GM19043 (cell line): ENCODE measurements around the gene BHLHE40.
"Not testable (repeated sequence)": the region's sequence is repeated elsewhere in the genome, so short reads cannot be mapped to it uniquely, and the experiment has no call there.

Experiments used
- ATAC-seq: cut with Tn5 transposase; IDR thresholded peaks from one replicate; pipeline ENCODE4 v1.9.1; 2021; ENCODE audit warnings: low read depth; ENCODE audit not compliant: unreplicated experiment

BHLHE40 gene

DNA sequence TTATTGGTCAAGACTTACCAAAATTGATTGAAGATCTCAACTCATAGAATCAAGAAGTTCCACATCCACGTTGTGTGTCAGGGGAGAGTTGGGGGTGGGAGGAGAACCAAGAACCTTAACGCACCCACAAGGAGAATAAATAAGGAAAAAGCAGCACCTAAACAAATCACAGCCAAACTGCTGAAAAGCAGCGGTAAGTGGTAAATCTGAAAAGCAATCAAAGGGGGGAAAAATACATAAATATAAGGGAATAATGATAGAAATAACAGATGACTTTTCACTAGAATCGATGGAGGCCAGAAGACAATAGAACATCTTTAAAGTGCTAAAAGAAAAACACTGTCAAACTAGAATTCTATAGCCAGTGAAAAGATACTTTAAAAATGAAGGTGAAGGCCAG lies 20.1 kb upstream of the BHLHE40 start:
- ATAC-seq = no peak

DNA sequence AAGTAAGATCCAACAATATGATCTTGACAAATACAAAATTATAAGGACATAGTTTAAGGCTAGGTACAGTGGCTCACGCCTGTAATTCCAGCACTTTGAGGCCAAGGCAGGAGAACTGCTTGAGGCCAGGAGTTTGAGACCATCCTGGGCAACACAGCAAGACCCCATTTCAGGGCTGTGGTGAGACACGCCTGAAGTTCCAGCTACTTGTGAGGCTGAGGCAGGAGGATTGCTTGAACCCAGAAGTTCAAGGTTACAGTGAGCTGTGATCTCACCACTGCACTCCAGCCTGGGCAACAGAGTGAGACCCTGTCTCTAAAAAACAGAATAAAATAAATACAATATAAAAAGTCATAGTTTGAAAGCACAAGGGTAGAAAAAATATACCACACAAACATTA lies 17.4 kb upstream of the BHLHE40 start:
- not testable (repeated sequence) for ATAC-seq

DNA sequence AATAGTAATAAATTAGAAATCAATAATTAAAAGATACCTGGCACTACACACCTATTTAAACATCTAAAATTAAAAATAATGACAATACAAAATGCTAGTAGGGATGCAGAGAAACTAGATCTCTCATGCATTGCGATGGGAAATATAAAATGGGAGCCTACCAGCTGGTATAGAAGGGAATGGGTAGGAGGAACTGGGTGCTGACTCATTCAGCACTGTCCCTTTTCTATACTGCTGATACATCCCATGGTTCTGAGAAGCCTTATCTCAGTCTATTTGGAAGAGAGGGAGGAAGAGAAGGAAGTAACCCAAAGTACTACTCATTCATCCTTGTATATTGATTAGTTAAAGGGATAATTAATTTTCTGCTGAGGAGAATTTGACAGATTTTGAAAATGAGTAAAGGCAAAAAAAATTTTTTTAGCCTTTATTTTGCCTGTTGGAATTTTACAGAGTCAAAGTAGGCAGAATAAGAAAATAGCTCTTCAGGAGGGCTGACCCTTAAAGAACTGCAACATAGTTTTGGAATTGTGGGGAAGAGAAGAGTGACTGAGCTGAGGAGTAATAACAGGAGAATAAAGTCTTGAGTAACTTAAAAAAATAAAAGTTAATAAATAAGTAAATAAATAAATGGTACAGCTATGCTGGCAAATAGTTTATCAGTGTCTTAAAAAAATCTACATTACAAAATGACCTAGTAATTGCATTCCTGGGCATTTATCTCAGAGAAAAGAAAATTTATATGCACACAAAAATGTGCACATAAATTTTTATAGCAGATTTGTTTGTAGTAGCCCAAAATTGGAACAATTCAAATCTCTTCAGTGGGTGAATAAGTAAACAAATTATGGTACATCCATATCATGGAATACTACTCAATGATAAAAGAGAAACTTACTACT lies 15.3 kb upstream of the BHLHE40 start:
- ATAC-seq = no peak

DNA sequence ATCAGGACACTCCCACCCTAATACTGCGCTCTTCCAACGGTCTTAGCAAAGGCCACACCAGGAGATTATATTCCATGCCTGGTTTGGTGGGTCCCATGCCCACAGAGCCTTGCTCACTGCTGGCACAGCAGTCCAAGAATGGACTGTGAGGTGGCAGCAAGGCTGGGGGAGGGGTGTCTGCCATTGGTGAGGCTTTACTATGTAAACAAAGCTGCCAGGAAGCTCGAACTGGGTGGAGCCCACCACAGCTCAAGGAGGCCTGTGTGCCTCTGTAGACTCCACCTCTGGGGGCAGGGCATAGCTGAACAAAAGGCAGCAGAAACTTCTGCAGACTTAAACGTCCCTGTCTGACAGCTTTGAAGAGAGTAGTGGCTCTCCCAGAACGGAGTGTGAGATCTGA lies 13.2 kb upstream of the BHLHE40 start:
- ATAC-seq = not testable (repeated sequence)

DNA sequence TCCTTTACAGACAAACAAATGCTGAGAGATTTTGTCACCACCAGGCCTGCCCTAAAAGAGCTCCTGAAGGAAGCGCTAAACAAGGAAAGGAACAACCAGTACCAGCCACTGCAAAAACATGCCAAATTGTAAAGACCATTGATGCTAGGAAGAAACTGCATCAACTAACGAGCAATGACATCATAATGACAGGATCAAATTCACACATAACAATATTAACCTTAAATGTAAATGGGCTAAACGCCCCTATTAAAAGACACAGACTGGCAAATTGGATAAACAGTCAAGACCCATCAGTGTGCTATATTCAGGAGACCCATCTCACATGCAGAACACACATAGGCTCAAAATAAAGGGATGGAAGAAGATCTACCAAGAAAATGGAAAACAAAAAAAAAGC lies 11.6 kb upstream of the BHLHE40 start:
- ATAC-seq = not testable (repeated sequence)

DNA sequence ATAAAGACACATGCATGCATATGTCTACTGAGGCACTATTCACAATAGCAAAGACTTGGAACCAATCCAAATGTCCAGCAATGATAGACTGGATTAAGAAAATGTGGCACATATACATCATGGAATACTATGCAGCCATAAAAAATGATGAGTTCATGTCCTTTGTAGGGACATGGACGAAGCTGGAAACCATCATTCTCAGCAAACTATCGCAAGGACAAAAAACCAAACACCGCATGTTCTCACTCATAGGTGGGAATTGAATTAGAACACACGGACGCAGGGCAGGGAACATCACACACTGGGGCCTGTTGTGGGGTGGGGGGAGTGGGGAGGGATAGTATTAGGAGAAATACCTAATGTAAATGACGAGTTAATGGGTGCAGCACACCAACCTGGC lies 7.8 kb upstream of the BHLHE40 start:
- not testable (repeated sequence) for ATAC-seq

DNA sequence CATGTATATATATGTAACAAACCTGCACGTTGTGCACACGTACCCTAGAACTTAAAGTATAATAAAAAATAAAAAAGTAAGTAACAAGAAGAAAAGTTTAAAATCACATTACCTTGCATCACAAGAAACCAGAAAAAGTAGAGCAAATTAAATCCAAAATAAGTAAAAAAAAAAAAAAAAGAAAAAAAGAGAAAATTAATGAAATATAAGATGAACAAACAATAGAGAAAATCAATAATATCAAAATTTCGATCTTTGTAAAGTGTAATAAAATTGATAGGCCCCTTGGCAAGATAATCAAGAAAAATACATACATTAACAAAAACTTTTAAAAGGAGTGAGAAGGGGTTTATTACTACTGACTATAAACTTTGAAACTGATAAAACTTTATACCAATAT lies 7.4 kb upstream of the BHLHE40 start:
- ATAC-seq = no peak

DNA sequence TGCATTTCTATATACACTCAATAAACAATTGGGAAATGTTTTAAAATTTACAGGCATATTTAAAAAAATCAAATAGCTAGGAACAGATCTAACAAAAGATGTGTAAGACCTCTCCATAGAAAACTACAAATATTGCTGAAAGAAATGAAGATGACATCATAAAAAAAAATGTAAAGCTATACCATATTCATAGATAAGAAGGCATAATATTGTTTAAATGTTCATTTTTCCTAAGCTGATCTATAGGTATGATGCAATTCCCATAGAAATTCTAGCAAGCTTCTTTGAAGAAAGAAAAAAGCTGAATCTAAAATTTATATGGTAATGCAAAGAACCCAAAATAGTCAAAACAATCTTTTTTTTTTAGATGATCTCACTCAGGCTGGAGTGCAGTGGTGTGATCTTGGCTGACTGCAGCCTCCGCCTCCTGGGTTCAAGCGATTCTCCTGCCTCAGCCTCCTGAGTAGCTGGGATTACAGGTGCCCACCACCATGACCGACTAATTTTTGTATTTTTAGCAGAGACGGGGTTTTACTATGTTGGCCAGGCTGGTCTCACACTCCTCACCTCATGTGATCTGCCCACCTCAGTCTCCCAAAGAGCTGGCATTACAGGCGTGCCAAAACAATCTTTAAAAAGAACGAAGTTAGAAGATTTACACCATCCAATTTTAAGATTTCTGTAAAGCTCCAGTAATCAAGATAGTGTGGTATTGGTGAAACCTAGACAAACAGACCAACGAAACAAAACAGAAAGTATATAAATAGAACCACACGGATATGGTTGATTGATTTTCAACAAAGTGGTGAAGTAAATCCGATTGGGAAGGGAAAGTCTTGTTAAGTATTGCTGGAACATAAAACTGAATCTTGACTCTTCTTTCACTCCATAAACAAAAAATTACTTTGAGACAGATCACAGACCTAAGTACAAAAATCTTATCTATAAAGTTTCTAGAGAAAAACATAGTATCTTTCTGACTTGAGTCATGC lies 6.3 kb upstream of the BHLHE40 start:
- peak; percentile 28 for ATAC-seq

DNA sequence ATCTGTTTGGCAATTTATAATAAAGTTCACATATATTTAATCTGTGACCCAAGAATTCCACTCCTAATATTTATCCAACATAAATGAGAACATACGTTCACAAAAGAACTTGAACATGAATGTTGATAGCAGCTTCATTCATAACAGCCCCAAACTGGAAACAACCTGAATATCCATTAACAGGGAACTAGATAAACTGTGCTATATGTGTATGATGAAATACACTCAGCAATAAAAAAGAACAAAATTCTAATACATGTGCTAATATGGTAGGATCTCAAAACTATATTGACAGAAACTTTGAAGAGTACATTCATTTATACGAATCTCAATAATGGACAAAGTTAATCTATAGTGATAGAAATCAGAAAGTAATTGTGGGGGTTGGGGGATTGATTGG lies 5.1 kb upstream of the BHLHE40 start:
- ATAC-seq = no peak

DNA sequence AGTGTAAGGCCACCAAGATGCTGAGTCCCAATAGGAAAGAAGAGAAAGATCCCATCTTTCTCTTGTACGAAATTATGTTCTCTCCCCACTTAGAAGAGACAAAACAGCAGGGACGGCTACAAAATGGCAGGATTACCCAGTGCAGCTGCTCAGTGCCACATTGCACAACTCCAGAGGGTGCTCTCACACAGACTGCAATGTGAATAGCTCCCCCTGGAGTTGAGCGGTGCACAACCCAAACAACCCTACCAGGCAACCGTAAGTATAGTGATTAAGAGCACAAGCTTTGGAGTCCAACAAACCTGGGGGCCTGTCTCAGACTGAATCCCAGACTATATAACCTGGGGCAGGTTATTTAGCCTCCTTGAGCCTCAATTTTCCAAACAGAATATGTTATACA lies 3.1 kb upstream of the BHLHE40 start:
- ATAC-seq = no peak

DNA sequence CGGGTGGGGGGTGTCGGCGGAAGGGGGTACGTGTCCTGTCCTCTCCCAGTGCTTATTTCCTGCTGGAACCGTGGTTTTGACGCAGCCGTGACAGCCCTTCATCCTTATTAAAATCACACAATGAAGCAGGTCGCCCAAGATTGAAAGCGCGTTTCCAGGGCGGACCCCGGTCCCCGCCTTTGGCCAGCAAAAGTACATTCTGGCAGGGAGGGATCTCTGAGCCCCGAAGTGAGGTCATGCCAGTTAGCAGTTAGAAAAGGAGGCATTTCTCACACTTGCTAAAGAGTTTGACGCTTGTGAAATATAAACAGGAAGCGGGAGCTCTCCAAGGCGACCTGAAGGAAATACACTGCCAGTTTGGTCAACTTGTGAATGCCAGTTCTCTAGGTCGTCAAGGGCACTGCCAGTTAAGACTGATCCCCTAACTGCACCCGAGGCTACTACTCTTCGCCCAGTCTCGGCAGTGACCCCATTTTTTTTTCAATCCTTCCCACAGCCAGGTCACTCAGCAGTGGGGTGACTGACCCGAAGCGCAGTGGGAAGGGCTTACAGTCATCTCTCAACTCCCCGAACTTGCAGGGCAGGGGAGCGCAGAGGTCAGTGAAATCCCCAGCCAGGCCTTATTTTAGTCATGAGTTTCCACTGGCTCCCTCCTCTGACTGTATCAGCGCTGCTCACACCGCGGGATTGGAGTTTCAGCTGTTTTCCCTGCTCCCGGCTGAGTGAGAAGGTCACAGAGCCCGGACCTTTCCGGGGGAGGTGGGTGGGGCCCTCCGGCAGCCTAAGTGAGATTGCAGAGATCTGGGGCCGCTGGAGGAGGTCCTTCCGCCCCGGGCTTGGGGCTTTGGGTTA lies 2.0 kb upstream of the BHLHE40 start:
- peak; percentile 35 for ATAC-seq

DNA sequence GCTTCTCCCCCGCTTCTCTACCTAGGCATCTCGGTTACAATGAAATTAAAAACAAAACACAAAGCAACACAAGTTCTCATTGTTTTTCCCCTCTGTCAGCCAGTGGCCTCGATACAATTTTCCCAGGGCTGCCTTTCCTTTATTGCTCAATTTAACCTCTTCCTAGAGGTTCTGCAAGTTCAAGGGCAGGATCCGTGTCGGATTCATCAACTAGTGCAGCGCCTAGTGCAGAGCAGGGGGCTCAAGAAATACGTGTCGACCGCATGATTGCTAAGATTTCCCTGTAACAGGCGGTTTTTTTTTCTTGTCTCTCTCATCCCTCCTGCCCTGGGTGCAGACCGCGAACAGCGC lies 1.4 kb upstream of the BHLHE40 start:
- no peak for ATAC-seq

DNA sequence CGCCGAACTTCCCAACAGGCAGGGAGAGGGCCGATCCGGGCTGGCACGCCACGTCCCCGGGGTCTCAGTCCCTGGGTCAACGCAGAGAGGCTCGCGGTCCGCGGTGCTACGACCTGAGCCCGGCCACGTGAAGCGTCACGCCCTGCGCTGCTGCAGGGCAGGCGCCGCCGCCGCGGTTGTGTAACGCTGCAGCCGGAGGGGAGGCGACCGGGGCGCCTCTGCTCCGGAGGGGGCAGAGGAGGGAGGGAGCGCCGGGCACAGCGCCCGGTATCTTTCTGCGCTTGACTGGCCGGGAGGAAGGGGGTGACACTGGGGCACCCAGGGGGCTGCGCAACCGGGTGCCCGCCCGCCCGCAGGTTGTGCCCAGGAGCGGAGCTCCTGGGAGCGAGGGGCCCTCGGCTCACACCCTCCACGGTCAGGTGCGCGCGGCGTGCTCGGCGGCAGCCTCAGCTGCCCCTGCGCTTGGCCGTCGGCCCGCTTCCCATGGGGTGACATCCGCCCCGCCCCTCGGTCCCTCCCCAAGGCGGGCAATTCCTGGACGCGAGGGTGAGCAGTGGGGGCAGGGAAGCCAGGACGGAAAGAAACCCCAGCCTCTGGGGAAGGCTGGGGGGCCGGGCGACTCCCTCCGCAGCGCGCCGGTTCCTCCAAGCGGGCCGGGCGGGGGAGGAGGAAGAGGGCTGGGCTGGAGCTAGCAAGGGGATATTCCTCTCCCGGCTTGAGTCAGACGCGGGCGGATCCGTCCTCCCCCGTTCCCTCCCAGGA lies 852 bp upstream of the BHLHE40 start:
- ATAC-seq = peak; percentile 33

DNA sequence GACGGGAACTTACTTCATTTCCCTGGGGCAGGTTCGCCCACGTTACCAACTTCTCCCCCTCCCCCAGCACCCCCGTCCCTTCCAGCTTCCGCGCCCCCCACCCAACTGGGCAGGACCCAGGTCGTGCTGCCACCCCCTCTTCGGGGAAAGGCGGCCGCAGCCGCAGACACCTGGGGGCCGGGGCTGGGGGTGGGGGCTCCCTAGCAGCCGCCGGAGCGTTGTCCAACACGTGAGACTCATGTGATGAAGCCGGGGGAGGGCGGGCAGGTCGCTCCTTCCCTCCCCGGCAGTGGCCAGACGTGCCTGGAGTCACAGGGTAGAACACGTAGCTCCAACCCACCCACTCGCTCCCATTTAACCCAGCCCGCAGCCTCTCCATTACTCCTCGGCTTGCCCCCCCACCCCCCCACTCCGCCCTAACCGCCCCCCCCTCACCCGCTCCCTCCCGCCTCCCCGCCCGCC lies 240 bp upstream of the BHLHE40 start:
- ATAC-seq = peak; percentile 39

DNA sequence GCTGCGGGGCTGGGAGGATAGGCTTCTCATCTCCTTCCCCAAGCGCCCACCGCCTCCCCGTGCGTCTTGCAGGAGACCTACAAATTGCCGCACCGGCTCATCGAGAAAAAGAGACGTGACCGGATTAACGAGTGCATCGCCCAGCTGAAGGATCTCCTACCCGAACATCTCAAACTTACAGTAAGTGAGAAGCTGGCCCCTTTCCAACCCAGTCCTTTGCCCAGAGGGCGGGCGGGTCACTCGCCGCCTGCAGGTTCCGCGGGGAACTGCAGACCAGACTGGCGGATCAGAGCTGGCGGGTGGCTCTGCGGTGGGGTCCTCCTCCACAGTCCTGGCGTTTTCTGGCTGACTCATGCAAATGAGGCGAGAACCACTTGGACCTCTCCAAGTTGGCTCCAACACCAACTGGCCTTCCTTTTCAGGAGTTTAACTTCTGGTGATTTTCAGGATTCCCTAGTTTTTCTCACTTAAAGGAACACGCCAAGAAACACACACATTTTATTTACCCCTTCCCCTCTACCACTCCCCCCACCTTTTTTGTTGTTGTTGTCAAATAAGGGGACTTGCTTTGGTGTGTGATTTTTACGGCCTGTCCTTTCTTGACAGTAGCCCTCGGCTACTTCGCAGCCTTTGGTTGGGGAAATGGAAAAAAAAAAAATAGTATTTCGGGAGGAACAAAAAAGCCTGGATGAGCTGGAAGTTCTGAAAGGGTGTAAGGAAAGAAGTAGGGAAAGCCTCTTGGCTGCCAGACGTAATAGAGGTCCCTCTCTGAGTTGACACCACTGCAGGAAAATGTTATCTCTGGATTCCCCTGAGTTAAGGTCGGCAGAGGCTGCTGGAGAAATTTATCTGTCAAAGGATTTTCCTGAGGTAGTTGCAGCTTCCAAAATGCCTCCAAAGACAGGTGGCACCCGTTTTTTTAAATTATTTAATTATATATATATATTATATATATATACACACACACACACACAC lies 1.3 kb downstream of the BHLHE40 start:
- no peak for ATAC-seq

DNA sequence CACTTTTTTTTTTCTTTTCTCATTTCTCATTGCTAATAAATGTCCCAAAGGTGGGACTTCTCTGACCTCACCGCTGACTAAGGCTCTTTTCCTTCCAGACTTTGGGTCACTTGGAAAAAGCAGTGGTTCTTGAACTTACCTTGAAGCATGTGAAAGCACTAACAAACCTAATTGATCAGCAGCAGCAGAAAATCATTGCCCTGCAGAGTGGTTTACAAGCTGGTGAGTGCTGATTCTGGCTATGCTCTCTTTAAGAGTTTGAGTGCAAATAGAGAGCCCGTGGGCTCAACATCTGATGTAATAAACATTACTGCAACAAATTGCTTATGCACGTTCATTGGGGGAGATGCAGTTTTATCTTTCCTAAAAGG lies 2.0 kb downstream of the BHLHE40 start:
- no peak for ATAC-seq

DNA sequence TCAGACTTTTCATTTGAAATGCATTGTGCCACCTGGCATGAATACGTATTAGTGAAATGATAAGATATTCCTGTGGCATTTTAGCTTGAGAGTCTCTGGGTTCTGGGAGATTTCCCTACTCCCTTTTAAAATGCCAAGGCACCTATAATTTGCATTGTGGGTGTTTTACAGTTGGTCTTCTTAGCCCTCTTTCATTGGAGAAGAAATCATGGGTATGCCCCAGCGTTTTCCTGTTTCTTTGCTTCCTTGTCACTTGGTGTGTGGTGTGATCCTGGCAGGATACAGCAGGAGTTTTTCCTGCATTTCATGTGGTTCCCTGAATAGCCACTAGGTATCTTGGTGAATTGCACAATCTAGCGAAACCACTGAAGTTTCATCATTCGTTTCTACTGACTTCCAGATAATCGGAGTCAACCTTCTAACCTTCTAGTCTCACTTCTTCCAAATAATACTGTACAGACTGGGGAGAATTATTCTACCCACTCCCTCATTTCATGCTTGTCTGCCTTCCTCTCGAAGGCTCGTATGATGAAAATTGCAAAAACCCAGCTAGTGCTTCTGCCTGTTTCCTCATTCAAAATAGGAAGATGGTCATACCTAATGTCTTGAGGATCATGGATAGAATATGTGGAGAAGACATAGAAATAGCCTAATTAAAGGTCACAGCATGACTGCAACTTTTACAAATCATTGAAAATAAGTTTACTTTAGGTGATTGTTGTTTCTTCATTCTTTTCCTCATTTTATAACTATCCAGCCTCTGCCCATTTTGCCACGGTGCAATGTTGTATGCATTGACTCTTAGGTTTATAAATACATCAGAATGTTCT lies 2.6 kb downstream of the BHLHE40 start:
- no peak for ATAC-seq
